SK-N-SH (cell line): ENCODE measurements around the gene RNASE1. TPM values are rescaled to one million over a fixed set of nuclear protein-coding genes. Genes with fewer than 3 reads are reported as not detected.

Experiments
- CTCF ChIA-PET: fragments of 300-600, 350-600 bp; formaldehyde crosslinking; extraction: SDS; loops from one replicate; lab custom pipeline; 2021; lab: Yijun Ruan, JAX
- POLR2A ChIA-PET: fragments of 350-600 bp; sonication (Branson Sonifier 250); formaldehyde crosslinking; extraction: SDS; loops from one replicate; lab custom pipeline; 2020; ENCODE audit warnings: antibody characterized with exemption, inconsistent platforms; lab: Yijun Ruan, JAX
- DNase-seq: peaks from one replicate; pipeline ENCODE4 v3.0.0; 2012
- H2AFZ ChIP-seq: fragments of 200-600 bp; sonication (generic); 2 replicates; pipeline ENCODE4 v1.8.1; 2016; ENCODE audit warnings: antibody characterized with exemption, mild to moderate bottlenecking, low read depth
- H3F3A ChIP-seq: fragments of 200-600 bp; sonication (generic); replicated peaks from 2 replicates; pipeline ENCODE3; 2016; ENCODE audit warnings: antibody characterized with exemption, mild to moderate bottlenecking; ENCODE audit not compliant: insufficient read depth
- H3K27ac ChIP-seq, 2 experiments: fragments of 200-500 bp in 1 of 2; fragments of 200-600 bp in 1 of 2; sonication (Bioruptor generic) in 1 of 2; sonication (generic), shearing (Covaris generic) in 1 of 2; 2 replicates each; pipeline versions ENCODE4 v1.5.1 to v1.6.1; 2014 to 2016; ENCODE audit warnings: low read depth in 2 of 2, inconsistent platforms in 1 of 2, low read length in 1 of 2, mild to moderate bottlenecking in 1 of 2, mixed read lengths in 1 of 2
- H3K27me3 ChIP-seq: fragments of 200-600 bp; sonication (generic), shearing (Covaris generic); 2 replicates; pipeline ENCODE4 v1.6.1; 2016; ENCODE audit warnings: mixed run types; ENCODE audit not compliant: insufficient read depth
- H3K36me3 ChIP-seq, 2 experiments: fragments of 200-500 bp in 1 of 2; fragments of 200-600 bp in 1 of 2; sonication (Bioruptor generic) in 1 of 2; sonication (generic) in 1 of 2; replicated peaks in 1 of 2; 2 replicates each; pipeline versions ENCODE3 to v1.5.1; 2014 to 2016; ENCODE audit warnings: low read length in 1 of 2, mild to moderate bottlenecking in 1 of 2; ENCODE audit not compliant: insufficient read depth in 2 of 2, control insufficient read depth in 1 of 2
- H3K4me1 ChIP-seq, 2 experiments: fragments of 200-500 bp in 1 of 2; fragments of 200-600 bp in 1 of 2; sonication (Bioruptor generic) in 1 of 2; sonication (generic), shearing (Covaris generic) in 1 of 2; 2 replicates each; pipeline versions ENCODE4 v1.5.1 to v1.6.1; 2014 to 2016; ENCODE audit warnings: low read depth in 1 of 2, low read length in 1 of 2, mixed run types in 1 of 2; ENCODE audit not compliant: insufficient read depth in 2 of 2, control insufficient read depth in 1 of 2
- H3K4me2 ChIP-seq: fragments of 200-600 bp; sonication (generic), shearing (Covaris generic); 2 replicates; pipeline ENCODE4 v1.6.1; 2017; ENCODE audit warnings: mixed run types
- H3K4me3 ChIP-seq, 2 experiments: fragments of 200-500 bp in 1 of 2; fragments of 200-600 bp in 1 of 2; sonication (Bioruptor generic) in 1 of 2; sonication (generic), shearing (Covaris generic) in 1 of 2; 2 replicates each; pipeline versions ENCODE4 v1.5.1 to v1.8.1; 2014 to 2016; ENCODE audit warnings: low read depth in 2 of 2, inconsistent platforms in 1 of 2, low read length in 1 of 2, mild to moderate bottlenecking in 1 of 2, mixed read lengths in 1 of 2, moderate library complexity in 1 of 2
- H3K79me2 ChIP-seq: fragments of 200-600 bp; sonication (generic); 2 replicates; pipeline ENCODE4 v1.8.1; 2017; ENCODE audit warnings: mild to moderate bottlenecking; ENCODE audit not compliant: insufficient read depth
- H3K9ac ChIP-seq: fragments of 200-600 bp; sonication (generic); 2 replicates; pipeline ENCODE4 v1.6.1; 2017; ENCODE audit warnings: mixed run types
- H3K9me2 ChIP-seq: fragments of 200-600 bp; sonication (generic); 2 replicates; pipeline ENCODE4 v1.6.1; 2017; ENCODE audit warnings: mixed run types
- H3K9me3 ChIP-seq: fragments of 200-600 bp; sonication (generic); 2 replicates; pipeline ENCODE4 v1.6.1; 2017; ENCODE audit warnings: mixed run types, mild to moderate bottlenecking, moderate library complexity
- H4K20me1 ChIP-seq: fragments of 200-600 bp; sonication (generic); 2 replicates; pipeline ENCODE4 v1.6.1; 2017; ENCODE audit warnings: mild to moderate bottlenecking, mixed run types; ENCODE audit not compliant: insufficient read depth
- CHD2 ChIP-seq: fragments of 150-350 bp; IDR thresholded peaks from 2 replicates; pipeline ENCODE4 v1.6.1; 2018; ENCODE audit warnings: low read length; ENCODE audit not compliant: partially characterized antibody
- CTCF ChIP-seq: fragments of 200-600 bp; sonication (generic); IDR thresholded peaks from 2 replicates; pipeline ENCODE4 v1.6.1; 2017; ENCODE audit warnings: antibody characterized with exemption, mild to moderate bottlenecking, moderate library complexity
- ELF1 ChIP-seq: IDR thresholded peaks from 2 replicates; pipeline ENCODE4 v1.4.0; 2012
- FOSL2 ChIP-seq: IDR thresholded peaks from 2 replicates; pipeline ENCODE4 v1.4.0; 2012; ENCODE audit warnings: low read depth, mild to moderate bottlenecking, moderate library complexity, borderline replicate concordance
- FOXM1 ChIP-seq: IDR thresholded peaks from 2 replicates; pipeline ENCODE4 v1.4.0; 2012; ENCODE audit warnings: low read depth, mild to moderate bottlenecking
- GABPA ChIP-seq: IDR thresholded peaks from 2 replicates; pipeline ENCODE4 v1.4.0; 2012; ENCODE audit warnings: low read depth, mild to moderate bottlenecking
- JUND ChIP-seq: IDR thresholded peaks from 2 replicates; pipeline ENCODE4 v1.4.0; 2012
- MAX ChIP-seq: IDR thresholded peaks from 2 replicates; pipeline ENCODE4 v1.4.0; 2012; ENCODE audit warnings: low read depth
- MEF2A ChIP-seq: IDR thresholded peaks from 2 replicates; pipeline ENCODE4 v1.4.0; 2012; ENCODE audit warnings: low read depth, borderline replicate concordance
- MXI1 ChIP-seq: IDR thresholded peaks from 2 replicates; pipeline ENCODE4 v1.6.1; 2012; ENCODE audit warnings: mild to moderate bottlenecking, low read depth, low read length, improper control_type of control experiment
- NFIC ChIP-seq: IDR thresholded peaks from 2 replicates; pipeline ENCODE4 v1.4.0; 2012; ENCODE audit warnings: borderline replicate concordance
- NRF1 ChIP-seq: IDR thresholded peaks from 2 replicates; pipeline ENCODE4 v1.6.1; 2012; ENCODE audit warnings: low read depth, mild to moderate bottlenecking, low read length
- RAD21 ChIP-seq: IDR thresholded peaks from 2 replicates; pipeline ENCODE4 v1.6.1; 2012; ENCODE audit warnings: mild to moderate bottlenecking, low read length
- RCOR1 ChIP-seq: fragments of 150-350 bp; IDR thresholded peaks from 2 replicates; pipeline ENCODE4 v1.6.1; 2017; ENCODE audit warnings: antibody characterized with exemption, low read length
- REST ChIP-seq: IDR thresholded peaks from 2 replicates; pipeline ENCODE4 v1.6.1; 2012; ENCODE audit warnings: mild to moderate bottlenecking, low read depth, low read length, moderate library complexity
- WGBS: methylation state at CpG from one replicate; pipeline ENCODE4 v1.1.6; 2017; ENCODE audit warnings: low lambda C conversion rate; 5-methylcytosine and 5-hydroxymethylcytosine counted together
- polyA plus RNA-seq, 3 experiments: library from polyadenylated mRNA; depleted of rRNA; stranded (reverse); fragments of >200 nt; gene quantifications; 2 replicates each; pipeline ENCODE4 v1.2.3, GENCODE V29; 2012
- TF ChIP-seq, protein P1 (sequence below): IDR thresholded peaks from 2 replicates; pipeline ENCODE4 v1.4.0; 2012; ENCODE audit warnings: low read depth, borderline replicate concordance
- TF ChIP-seq, protein P2 (sequence below): IDR thresholded peaks from 2 replicates; pipeline ENCODE4 v1.4.0; 2012; ENCODE audit warnings: low read depth, borderline replicate concordance

Gene RNASE1
- polyA plus RNA-seq, 1 of the 3 experiments (the other 2 are of a cell fraction): not detected

- no peaks in the 10 kb centered on the region for H3K4me1 ChIP-seq
- H3K4me2 ChIP-seq: no peak overlapping the region
- WGBS: 5% methylated on average over 4 of the region's 4 CpGs
- DNase-seq: no peak
- POLR2A ChIA-PET: no interaction called here
- no peaks in the 10 kb centered on the region for H3K9me3 ChIP-seq
- CTCF ChIA-PET: interaction anchor here (1.0 kb wide), 1 partner anchor 19 kb away, joined by 3 read pairs; no protein-coding TSS in a partner anchor
- no peaks in the 10 kb centered on the region for H3K36me3 ChIP-seq
- no peak overlapping the region for H3K9ac ChIP-seq
- no peaks in the 10 kb centered on the region for H3K79me2 ChIP-seq
- no peak for TF ChIP-seq FOSL2
- TF ChIP-seq, all 33 proteins: peak for 0
- Histone ChIP-seq H4K20me1 (no peaks in the 10 kb centered on the region), H3K27ac (no peak overlapping the region), H3K9me2 (no peaks in the 10 kb centered on the region), H2AFZ (no peak overlapping the region), H3K27me3 (peaks cover 52% of the 10 kb centered on the region), H3F3A (no peaks in the 10 kb centered on the region), H3K4me3 (no peak overlapping the region)
These were observed 3.2 kb downstream of the RNASE1 start for GRCh38 chr14:20799456-20799891.

DNA sequence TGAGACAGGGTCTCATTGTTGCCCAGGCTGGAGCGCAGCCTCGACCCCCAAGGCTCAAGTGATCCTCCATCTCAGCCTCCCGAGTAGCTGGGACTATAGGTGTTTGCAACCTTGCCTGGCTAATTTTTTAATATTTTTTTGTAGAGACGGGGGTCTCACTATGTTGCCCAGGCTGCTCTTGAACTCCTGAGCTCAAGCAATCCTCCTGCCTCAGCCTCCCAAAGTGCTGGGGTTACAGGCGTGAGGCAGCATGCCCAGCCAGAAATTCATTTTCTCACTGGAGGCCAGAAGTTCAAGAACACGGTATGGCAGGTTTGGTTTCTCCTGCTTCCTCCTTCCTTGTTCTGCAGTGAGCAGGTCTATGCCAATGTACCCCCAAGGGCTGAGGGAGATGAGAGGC lies 3.7 kb downstream of the RNASE1 start:
- H4K20me1 ChIP-seq: no peaks in the 10 kb centered on the region
- no peak overlapping the region for H3K4me3 ChIP-seq
- H3K4me2 ChIP-seq: no peak overlapping the region
- no peaks in the 10 kb centered on the region for H3F3A ChIP-seq
- H3K9me2 ChIP-seq: no peaks in the 10 kb centered on the region
- ChIA-PET CTCF (interaction anchor here (1.0 kb wide), 1 partner anchor 20 kb away, joined by 3 read pairs; no protein-coding TSS in a partner anchor), POLR2A (no interaction called here)
- no peaks in the 10 kb centered on the region for H3K36me3 ChIP-seq
- no peaks in the 10 kb centered on the region for H3K79me2 ChIP-seq
- H3K9ac ChIP-seq: no peak overlapping the region
- H2AFZ ChIP-seq: no peak overlapping the region
- no peaks in the 10 kb centered on the region for H3K9me3 ChIP-seq
- H3K27me3 ChIP-seq: peaks cover 46% of the 10 kb centered on the region
- no peak overlapping the region for H3K27ac ChIP-seq
- TF ChIP-seq NRF1 (no peak), MAX (no peak), CTCF (no peak), MEF2A (no peak), RAD21 (no peak), GABPA (no peak), FOXM1 (no peak), NFIC (no peak), REST (no peak), MXI1 (no peak), RCOR1 (no peak), JUND (no peak), ELF1 (no peak), CHD2 (no peak)
- TF ChIP-seq, protein P1, sequence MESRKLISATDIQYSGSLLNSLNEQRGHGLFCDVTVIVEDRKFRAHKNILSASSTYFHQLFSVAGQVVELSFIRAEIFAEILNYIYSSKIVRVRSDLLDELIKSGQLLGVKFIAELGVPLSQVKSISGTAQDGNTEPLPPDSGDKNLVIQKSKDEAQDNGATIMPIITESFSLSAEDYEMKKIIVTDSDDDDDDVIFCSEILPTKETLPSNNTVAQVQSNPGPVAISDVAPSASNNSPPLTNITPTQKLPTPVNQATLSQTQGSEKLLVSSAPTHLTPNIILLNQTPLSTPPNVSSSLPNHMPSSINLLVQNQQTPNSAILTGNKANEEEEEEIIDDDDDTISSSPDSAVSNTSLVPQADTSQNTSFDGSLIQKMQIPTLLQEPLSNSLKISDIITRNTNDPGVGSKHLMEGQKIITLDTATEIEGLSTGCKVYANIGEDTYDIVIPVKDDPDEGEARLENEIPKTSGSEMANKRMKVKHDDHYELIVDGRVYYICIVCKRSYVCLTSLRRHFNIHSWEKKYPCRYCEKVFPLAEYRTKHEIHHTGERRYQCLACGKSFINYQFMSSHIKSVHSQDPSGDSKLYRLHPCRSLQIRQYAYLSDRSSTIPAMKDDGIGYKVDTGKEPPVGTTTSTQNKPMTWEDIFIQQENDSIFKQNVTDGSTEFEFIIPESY: no peak
- TF ChIP-seq, protein P2, sequence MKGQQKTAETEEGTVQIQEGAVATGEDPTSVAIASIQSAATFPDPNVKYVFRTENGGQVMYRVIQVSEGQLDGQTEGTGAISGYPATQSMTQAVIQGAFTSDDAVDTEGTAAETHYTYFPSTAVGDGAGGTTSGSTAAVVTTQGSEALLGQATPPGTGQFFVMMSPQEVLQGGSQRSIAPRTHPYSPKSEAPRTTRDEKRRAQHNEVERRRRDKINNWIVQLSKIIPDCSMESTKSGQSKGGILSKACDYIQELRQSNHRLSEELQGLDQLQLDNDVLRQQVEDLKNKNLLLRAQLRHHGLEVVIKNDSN: no peak
- 9% methylated on average over 6 of the region's 6 CpGs for WGBS
- DNase-seq: no peak
- H3K4me1 ChIP-seq: no peaks in the 10 kb centered on the region
